HG03521 (cell line): ENCODE results near the gene HBS1L.

Experiments used
- ATAC-seq: cut with Tn5 transposase; IDR thresholded peaks from one replicate; pipeline ENCODE4 v1.9.1; 2021; ENCODE audit warnings: mild to moderate bottlenecking, moderate library complexity; ENCODE audit not compliant: unreplicated experiment

Gene HBS1L

GRCh38 chr6:134954272-134955000 is 100.2 kb downstream of the HBS1L start:
- no peak for ATAC-seq

GRCh38 chr6:134951494-134952263 is 102.9 kb downstream of the HBS1L start:
- no peak for ATAC-seq

- ATAC-seq: no peak
These were observed 104.1 kb downstream of the HBS1L start for GRCh38 chr6:134950482-134950881.

- ATAC-seq: no peak
These were observed 104.7 kb downstream of the HBS1L start, which contains the start of gene ALDH8A1 for GRCh38 chr6:134949927-134950326. ALDH8A1 (minus strand) TSS chr6:134950101; CDS start chr6:134950053, 48 bp downstream.

GRCh38 chr6:134948691-134949090 is 105.9 kb downstream of the HBS1L start:
- no peak for ATAC-seq

- no peak for ATAC-seq
These were observed 106.5 kb downstream of the HBS1L start for GRCh38 chr6:134948142-134948541.

- no peak for ATAC-seq
These were observed 109.6 kb downstream of the HBS1L start for GRCh38 chr6:134945045-134945444.

GRCh38 chr6:134943522-134944111 is 111.0 kb downstream of the HBS1L start:
- ATAC-seq: no peak

- no peak for ATAC-seq
These were observed 115.7 kb downstream of the HBS1L start for GRCh38 chr6:134938896-134939295.

- no peak for ATAC-seq
These were observed 117.2 kb downstream of the HBS1L start for GRCh38 chr6:134937426-134937825.

- ATAC-seq: no peak
These were observed 117.7 kb downstream of the HBS1L start for GRCh38 chr6:134936931-134937330.

GRCh38 chr6:134936476-134936875 is 118.1 kb downstream of the HBS1L start:
- no peak for ATAC-seq

GRCh38 chr6:134934793-134935485 is 119.7 kb downstream of the HBS1L start:
- ATAC-seq: no peak

GRCh38 chr6:134932535-134933470 is 121.8 kb downstream of the HBS1L start:
- no peak for ATAC-seq

GRCh38 chr6:134932098-134932497 is 122.5 kb downstream of the HBS1L start:
- no peak for ATAC-seq

- no peak for ATAC-seq
These were observed 124.2 kb downstream of the HBS1L start for GRCh38 chr6:134930463-134930862.

GRCh38 chr6:134928151-134928900 is 126.3 kb downstream of the HBS1L start:
- ATAC-seq: no peak

- no peak for ATAC-seq
These were observed 128.8 kb downstream of the HBS1L start for GRCh38 chr6:134925800-134926199.

GRCh38 chr6:134921721-134922261 is 132.8 kb downstream of the HBS1L start:
- ATAC-seq: no peak
